ENCODE data around the gene NR4A3.

- TF ChIP-seq CTCF (conservative IDR thresholded peaks at IDR 0.05 in 1 of 2, IDR thresholded peaks at IDR 0.05 in 1 of 2; ENCODE audit: low read depth in 1 of 2, low read length in 2 of 2) = no peak
- TF ChIP-seq EZH2 (IDR thresholded peaks at IDR 0.05; ENCODE audit: low read length, missing control alignments) = no peak
These were observed 60.1 kb downstream of the NR4A3 start for GRCh38 chr9:99881769-99882168.

All from fibroblast of lung (primary cell).